Stomach (tissue), 9 donors: ENCODE results near the gene RMRP. TPM values are rescaled to one million over a fixed set of nuclear protein-coding genes. Genes with fewer than 3 reads are reported as not detected.
"Not testable (repeated sequence)": the region's sequence is repeated elsewhere in the genome, so short reads cannot be mapped to it uniquely, and the experiment has no call there.

Source experiments
- DNase-seq, 2 donors: peaks; one replicate each; pipeline versions ENCODE4 v3.0.0 to v3.0.0-alpha.2; 2013 to 2019
- H3K27ac ChIP-seq, 5 donors: fragments of 200-600 bp in 4 of 5; sonication (generic) in 4 of 5; one replicate each; pipeline ENCODE4 v1.5.1; 2013 to 2019; ENCODE audit warnings: mild to moderate bottlenecking in 1 of 5, moderate library complexity in 1 of 5
- H3K27me3 ChIP-seq, 3 donors: fragments of 200-600 bp; sonication (generic); one replicate each; pipeline ENCODE4 v1.5.1; 2017 to 2019; ENCODE audit warnings: mixed run types in 1 of 3
- H3K36me3 ChIP-seq, 4 donors: fragments of 200-600 bp; sonication (generic); 1 replicate in 3 of 4; 2 replicates in 1 of 4; pipeline ENCODE4 v1.5.1; 2016 to 2019
- H3K4me1 ChIP-seq, 4 donors: fragments of 200-600 bp; sonication (generic); one replicate each; pipeline ENCODE4 v1.5.1; 2016 to 2019
- H3K4me3 ChIP-seq, 4 donors: fragments of 200-600 bp; sonication (generic) in 3 of 4; one replicate each; pipeline ENCODE4 v1.5.1; 2016 to 2019; ENCODE audit warnings: mild to moderate bottlenecking in 1 of 4
- H3K9me3 ChIP-seq, 4 donors: fragments of 200-600 bp; sonication (generic); one replicate each; pipeline ENCODE4 v1.5.1; 2016 to 2019
- EP300 ChIP-seq: sonication (generic); formaldehyde crosslinking; IDR thresholded peaks from one replicate; pipeline ENCODE4 v1.6.1; 2017; ENCODE audit warnings: antibody characterized with exemption
- POLR2A ChIP-seq, 4 donors: fragments of 450-650 bp; IDR thresholded peaks; one replicate each; pipeline ENCODE4 v1.6.1; 2016; ENCODE audit warnings: antibody characterized with exemption in 4 of 4, control low read depth in 2 of 4, mild to moderate bottlenecking in 1 of 4, moderate library complexity in 1 of 4
- POLR2AphosphoS5 ChIP-seq, 3 donors: sonication (generic); formaldehyde crosslinking; IDR thresholded peaks; one replicate each; pipeline ENCODE4 v1.6.1; 2016; ENCODE audit warnings: antibody characterized with exemption in 3 of 3
- WGBS, 5 donors: extraction: QIAGEN DNeasy Blood & Tissue Kit in 3 of 5; methylation state at CpG; one replicate each; pipeline versions ENCODE4 v1.1.5 to v1.1.7; 2013 to 2018; 5-methylcytosine and 5-hydroxymethylcytosine counted together
- intact Hi-C: fragments of 100-400 bp; cut with DNase I; formaldehyde crosslinking; loops from one replicate; pipeline ENCODE4 v1.15.1; 2023; ENCODE audit warnings: low total_unique reads
- polyA plus RNA-seq, 3 donors: library from polyadenylated mRNA; stranded (reverse); fragments of 200-250 nt; gene quantifications; one replicate each; pipeline ENCODE4 v1.2.3, GENCODE V29; 2013
- total RNA-seq, 5 donors: library from RNA; depleted of rRNA; stranded (reverse); fragments of >200 nt; gene quantifications; one replicate each; pipeline versions ENCODE4 v1.1.0 to v1.2.3, GENCODE V29; 2014 to 2016
- TF ChIP-seq, protein P1 (sequence below), 7 experiments: fragments of 450-650 bp in 4 of 7; fragments of 200-600 bp in 3 of 7; sonication (generic) in 3 of 7; IDR thresholded peaks; one replicate each; pipeline ENCODE4 v1.5.1; 2016 to 2019; ENCODE audit warnings: antibody characterized with exemption in 7 of 7, control low read depth in 2 of 7, mild to moderate bottlenecking in 1 of 7
- donor health status: healthy with polysubstance abuse.
- donor health status: Bipolar disorder and iron deficiency.
- donor health status: healthy.

The RMRP gene
- total and polyA plus RNA-seq, 8 donors = 64.3 to 137,340 (median 19,772) TPM; not detected in 2

DNA sequence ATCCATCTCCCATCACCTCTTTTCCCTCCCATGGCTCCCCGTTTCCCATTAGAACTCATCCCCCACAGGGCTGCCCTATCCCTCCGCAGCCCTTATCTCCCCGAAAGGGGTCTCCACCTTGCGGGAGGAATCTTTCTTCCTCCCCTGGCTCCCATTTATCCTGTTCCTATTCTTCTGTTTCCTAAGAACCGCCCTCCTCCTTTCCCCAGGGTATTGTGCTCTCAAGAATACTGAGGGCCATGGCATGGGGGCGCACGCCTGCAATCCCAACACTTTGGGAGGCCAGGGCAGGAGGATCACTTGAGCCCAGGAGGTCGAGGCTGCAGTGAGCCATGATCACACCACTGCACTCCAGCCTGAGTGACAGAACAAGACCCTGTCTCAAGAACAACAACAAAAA lies 40.3 kb downstream of the RMRP start:
- Histone ChIP-seq H3K9me3 (no peaks in the 10 kb centered on the region), H3K4me1 (peaks cover 0 to 27% (median 17%) of the 10 kb centered on the region in 4 donors), H3K36me3 (no peaks in the 10 kb centered on the region), H3K27me3 (peaks cover 0 to 26% (median 0%) of the 10 kb centered on the region in 3 donors), H3K4me3 (peak overlapping the region; percentile 41 to 53 (median 44)), H3K27ac (peak overlapping the region in 4 of 5 donors; percentile 6 to 47 (median 38))
- WGBS, 5 donors = 60 to 68% (median 64%) methylated on average over 8 of the region's 8 CpGs
- DNase-seq = no peak
- intact Hi-C loops = no loop called here
- TF ChIP-seq POLR2AphosphoS5 (IDR thresholded peaks at IDR 0.05) (no peak), EP300 (no peak), POLR2A (IDR thresholded peaks at IDR 0.05) (no peak)
- TF ChIP-seq, protein P1, sequence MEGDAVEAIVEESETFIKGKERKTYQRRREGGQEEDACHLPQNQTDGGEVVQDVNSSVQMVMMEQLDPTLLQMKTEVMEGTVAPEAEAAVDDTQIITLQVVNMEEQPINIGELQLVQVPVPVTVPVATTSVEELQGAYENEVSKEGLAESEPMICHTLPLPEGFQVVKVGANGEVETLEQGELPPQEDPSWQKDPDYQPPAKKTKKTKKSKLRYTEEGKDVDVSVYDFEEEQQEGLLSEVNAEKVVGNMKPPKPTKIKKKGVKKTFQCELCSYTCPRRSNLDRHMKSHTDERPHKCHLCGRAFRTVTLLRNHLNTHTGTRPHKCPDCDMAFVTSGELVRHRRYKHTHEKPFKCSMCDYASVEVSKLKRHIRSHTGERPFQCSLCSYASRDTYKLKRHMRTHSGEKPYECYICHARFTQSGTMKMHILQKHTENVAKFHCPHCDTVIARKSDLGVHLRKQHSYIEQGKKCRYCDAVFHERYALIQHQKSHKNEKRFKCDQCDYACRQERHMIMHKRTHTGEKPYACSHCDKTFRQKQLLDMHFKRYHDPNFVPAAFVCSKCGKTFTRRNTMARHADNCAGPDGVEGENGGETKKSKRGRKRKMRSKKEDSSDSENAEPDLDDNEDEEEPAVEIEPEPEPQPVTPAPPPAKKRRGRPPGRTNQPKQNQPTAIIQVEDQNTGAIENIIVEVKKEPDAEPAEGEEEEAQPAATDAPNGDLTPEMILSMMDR (IDR thresholded peaks at IDR 0.05) = no peak

DNA sequence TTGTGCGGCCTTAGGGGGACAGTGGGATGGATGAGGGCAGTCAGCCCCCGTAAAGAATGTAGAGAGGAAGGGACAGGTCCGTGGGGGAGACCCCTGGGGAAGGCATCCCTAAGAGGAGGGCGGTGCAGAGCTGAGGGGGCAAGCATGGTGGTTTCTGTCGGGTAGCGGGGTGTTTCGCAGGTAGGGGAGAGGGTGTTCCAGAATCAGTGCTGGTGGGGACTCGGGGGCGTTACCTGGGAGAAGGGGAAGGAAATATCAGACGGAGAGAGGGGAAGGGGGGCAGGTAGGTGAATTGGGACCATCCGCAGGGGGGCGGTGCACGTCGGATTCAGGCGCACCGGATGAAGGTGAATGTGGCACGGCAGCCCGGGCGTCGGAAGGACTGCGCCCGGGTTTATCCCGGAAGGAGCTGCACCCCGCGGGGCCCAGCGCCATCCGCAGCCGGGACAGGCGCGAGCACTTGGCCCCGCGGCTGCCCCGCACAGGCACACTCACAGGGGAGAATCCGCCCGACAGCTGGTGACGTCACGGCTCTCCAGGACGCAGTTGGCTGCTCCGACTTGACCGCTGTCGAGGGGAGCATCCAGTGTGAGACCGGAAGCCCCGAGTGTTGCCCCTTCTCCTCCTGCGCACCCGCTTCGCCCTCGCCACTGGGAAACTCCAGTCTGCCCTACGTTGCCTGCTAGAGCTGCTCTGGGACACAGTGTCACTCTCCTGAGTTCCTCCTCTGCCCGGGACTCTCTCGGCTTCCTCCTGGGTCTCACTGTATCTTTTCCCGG lies 40.9 kb downstream of the RMRP start:
- H3K4me1 ChIP-seq = peaks cover 0 to 27% (median 17%) of the 10 kb centered on the region in 4 donors
- WGBS, 5 donors = 6 to 20% (median 10%) methylated on average over 30 to 51 of the region's 51 CpGs
- intact Hi-C loops = no loop called here
- TF ChIP-seq POLR2A (IDR thresholded peaks at IDR 0.05) (no peak), POLR2AphosphoS5 (IDR thresholded peaks at IDR 0.05) (no peak), EP300 (no peak)
- TF ChIP-seq, protein P1 (IDR thresholded peaks at IDR 0.05) = no peak
- H3K4me3 ChIP-seq = peak overlapping the region; percentile 41 to 53 (median 44)
- H3K9me3 ChIP-seq = no peaks in the 10 kb centered on the region
- DNase-seq = peak; percentile 77 to 87
- no peaks in the 10 kb centered on the region for H3K36me3 ChIP-seq
- H3K27ac ChIP-seq = peak overlapping the region; percentile 6 to 47 (median 31)
- peaks cover 0 to 26% (median 0%) of the 10 kb centered on the region in 3 donors for H3K27me3 ChIP-seq

DNA sequence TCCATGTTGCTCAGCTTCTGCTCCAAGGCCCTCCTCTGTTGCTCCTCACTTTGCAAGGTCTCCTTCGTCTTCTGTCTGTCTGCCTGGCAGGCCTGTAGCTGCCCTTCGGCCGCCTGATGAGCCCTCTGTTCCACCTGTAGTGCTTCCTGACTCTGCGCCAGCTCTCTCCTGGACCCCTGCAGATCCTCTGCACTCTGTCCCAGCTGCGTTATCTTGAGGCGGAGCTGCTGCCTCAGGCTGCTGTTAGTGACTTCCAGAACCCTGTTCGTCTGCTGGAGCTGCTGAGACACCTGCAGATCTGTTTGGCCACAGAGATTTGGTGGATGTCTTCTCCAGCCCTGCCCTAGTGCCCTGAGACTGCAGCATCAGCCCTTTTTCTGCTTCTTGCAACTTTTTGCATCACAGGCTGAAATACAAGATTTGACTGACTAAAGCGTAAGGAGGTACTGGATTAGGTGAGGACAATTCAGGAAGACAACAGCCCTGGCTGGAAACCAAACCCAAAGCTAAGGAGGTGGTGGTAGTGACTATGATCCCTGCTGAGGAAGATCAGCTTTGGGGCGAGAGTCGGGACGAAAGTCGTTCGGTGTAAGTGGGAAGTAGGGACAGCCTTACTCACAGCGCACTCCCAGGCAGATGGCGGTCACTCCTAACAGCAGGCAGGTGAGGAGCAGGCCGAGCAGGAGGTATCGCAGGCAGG lies 41.7 kb downstream of the RMRP start:
- TF ChIP-seq, protein P1 (IDR thresholded peaks at IDR 0.05) = no peak
- TF ChIP-seq POLR2AphosphoS5 (IDR thresholded peaks at IDR 0.05) = no peak
- TF ChIP-seq POLR2A (IDR thresholded peaks at IDR 0.05) = no peak
- TF ChIP-seq EP300 = no peak
- Histone ChIP-seq H3K36me3 (no peaks in the 10 kb centered on the region), H3K9me3 (no peaks in the 10 kb centered on the region), H3K27ac (peak overlapping the region in 1 of 5 donors; percentile 44), H3K4me1 (peaks cover 0 to 27% (median 20%) of the 10 kb centered on the region in 4 donors), H3K4me3 (no peak overlapping the region), H3K27me3 (peaks cover 0 to 26% (median 0%) of the 10 kb centered on the region in 3 donors)
- WGBS, 5 donors = 77 to 85% (median 81%) methylated on average over 17 of the region's 17 CpGs
- intact Hi-C loops = no loop called here
- no peak for DNase-seq

DNA sequence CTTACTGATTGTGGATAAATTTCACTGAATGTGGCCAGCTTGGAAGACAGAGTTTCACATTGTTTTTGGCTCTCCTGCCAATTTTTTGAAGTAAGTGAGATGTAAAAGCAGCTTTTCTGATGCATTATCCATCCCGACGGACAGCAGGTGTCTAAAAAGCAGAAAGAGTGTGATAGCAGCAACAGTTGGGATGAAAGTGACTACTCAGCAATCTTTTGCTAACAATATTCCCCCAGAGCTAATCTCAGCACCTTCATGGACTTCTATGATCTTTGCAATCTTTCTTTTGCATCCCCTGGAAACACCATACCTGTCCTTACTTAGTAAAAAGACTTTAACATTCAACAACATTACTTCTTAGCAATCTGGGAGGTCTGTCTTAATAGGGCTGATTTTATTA lies 45.0 kb downstream of the RMRP start:
- Histone ChIP-seq H3K9me3 (no peaks in the 10 kb centered on the region), H3K4me1 (peaks cover 0 to 22% (median 14%) of the 10 kb centered on the region in 4 donors), H3K27me3 (peaks cover 0 to 16% (median 0%) of the 10 kb centered on the region in 3 donors), H3K4me3 (no peak overlapping the region), H3K36me3 (peaks cover 21 to 29% (median 26%) of the 10 kb centered on the region in 4 donors), H3K27ac (no peak overlapping the region)
- intact Hi-C loops = no loop called here
- 74 to 97% (median 91%) methylated on average over 2 of the region's 2 CpGs for WGBS, 5 donors
- no peak for DNase-seq
- TF ChIP-seq EP300 = no peak
- no peak for TF ChIP-seq POLR2AphosphoS5 (IDR thresholded peaks at IDR 0.05)
- TF ChIP-seq, protein P1 (IDR thresholded peaks at IDR 0.05) = no peak
- no peak for TF ChIP-seq POLR2A (IDR thresholded peaks at IDR 0.05)

GRCh38 chr9:35612066-35612465 lies 45.8 kb downstream of the RMRP start:
- H3K36me3 ChIP-seq = peaks cover 26 to 37% (median 33%) of the 10 kb centered on the region in 4 donors
- DNase-seq, H3K4me3 ChIP-seq, H3K27me3 ChIP-seq, H3K9me3 ChIP-seq, H3K27ac ChIP-seq, intact Hi-C loops: not testable (repeated sequence)
- H3K4me1 ChIP-seq = peaks cover 0 to 20% (median 10%) of the 10 kb centered on the region in 4 donors
- 84 to 94% (median 90%) methylated on average over 4 of the region's 4 CpGs for WGBS, 5 donors
